GM19328 (cell line): ENCODE measurements around the gene CCL27.

ENCODE experiments used
- ATAC-seq: cut with Tn5 transposase; IDR thresholded peaks from one replicate; pipeline ENCODE4 v1.9.1; 2021; ENCODE audit warnings: mild to moderate bottlenecking, moderate library complexity; ENCODE audit not compliant: unreplicated experiment

The CCL27 gene

GRCh38 chr9:34685591-34685990, 23.1 kb upstream of the CCL27 start:
- ATAC-seq, result no peak

- ATAC-seq, result no peak
These were observed 22.4 kb upstream of the CCL27 start for GRCh38 chr9:34684816-34685215.

DNA sequence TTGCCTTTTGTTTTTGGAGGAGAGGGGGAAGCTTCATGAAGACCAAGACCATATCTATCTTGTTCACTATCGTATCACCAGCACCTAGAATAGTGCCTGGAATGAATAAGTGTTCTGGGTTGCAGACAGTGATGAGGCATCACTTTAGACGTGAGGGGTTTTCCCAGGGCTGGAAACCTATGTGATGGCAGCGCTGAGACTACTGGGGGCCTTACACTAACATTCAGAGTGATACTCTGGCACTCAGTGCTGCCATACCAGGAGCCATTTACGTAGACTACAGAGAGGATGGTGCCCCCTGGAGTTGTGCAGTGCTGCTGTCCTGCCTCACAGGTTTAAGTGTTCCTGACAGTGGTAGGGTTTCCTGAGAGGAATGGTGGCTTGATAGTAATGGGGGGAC, 21.7 kb upstream of the CCL27 start:
- no peak for ATAC-seq

DNA sequence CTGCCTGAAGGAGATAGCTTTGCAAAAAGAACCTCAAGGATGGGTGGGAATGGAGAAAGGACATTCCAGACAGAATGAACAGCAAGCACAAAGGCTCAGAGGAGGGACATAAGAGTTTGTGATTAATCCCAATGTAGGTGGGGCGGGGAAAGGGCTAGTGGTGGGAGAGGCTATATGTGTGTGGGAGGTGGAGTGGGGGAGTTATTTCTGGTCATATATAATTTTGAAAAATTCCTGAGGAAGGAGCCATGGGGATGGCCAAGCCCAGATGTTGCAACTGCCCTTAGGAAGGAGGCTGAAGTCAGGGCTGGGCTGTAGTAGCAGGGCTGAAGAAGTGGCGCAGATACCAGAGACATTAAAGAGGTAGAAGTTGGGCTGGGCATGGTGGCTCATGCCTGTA, 13.4 kb upstream of the CCL27 start:
- no peak for ATAC-seq

GRCh38 chr9:34675048-34675714, 12.7 kb upstream of the CCL27 start:
- no peak for ATAC-seq

DNA sequence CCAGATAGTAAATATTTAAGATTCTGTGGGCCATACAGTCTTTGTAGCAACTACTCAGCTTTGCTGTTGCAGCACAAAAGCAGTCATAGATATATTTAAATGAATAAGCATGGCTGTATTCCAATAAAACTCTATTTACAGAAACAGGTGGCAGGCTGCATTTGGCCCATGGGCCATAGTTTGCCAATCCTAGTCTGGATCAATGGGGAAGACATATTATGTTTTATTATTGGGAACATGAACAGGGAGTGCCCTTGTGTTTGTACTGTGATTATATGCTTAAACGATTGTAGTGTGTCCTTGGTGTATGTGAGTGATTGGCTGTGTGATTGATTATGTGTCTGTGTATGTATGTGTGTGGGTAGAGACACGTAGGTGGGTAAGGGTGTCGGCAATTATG, 12.0 kb upstream of the CCL27 start:
- ATAC-seq, result no peak

- no peak for ATAC-seq
These were observed 8.8 kb upstream of the CCL27 start for GRCh38 chr9:34671307-34671706.

DNA sequence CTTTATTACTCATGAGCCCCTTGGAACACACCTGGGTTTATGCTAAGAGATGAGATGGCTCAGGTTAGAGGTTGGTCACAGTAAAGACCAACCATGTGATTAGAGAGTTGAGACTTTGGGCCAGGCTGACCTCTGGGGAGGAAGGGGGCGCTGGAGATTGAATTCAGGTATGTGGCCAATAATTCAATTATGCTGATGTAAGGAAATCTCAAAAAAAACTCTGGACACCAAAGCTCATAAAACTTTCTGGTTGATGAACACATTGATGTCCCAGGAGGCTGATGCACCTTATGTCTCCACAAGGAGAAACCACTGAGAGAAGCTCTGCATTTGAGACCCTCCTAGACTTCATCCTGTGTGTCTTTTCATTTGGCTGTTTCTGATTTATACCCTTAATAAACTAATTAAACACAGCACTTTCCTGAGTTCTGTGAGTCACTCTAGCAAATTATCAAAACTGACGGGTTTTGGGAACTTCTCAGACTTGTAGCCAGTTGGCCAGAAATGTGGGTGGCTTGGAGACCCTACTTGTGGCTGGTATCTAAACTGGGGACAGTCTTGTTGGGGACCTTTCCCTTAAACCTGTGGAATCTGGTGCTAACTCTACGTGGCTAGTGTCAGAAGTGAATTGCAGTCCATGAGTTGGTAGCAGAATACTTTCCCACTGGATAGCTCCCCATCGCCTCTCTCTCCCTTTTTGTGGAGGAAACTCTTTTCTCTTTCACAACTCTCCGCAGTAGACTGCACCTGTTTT, 7.5 kb upstream of the CCL27 start:
- ATAC-seq, result no peak

DNA sequence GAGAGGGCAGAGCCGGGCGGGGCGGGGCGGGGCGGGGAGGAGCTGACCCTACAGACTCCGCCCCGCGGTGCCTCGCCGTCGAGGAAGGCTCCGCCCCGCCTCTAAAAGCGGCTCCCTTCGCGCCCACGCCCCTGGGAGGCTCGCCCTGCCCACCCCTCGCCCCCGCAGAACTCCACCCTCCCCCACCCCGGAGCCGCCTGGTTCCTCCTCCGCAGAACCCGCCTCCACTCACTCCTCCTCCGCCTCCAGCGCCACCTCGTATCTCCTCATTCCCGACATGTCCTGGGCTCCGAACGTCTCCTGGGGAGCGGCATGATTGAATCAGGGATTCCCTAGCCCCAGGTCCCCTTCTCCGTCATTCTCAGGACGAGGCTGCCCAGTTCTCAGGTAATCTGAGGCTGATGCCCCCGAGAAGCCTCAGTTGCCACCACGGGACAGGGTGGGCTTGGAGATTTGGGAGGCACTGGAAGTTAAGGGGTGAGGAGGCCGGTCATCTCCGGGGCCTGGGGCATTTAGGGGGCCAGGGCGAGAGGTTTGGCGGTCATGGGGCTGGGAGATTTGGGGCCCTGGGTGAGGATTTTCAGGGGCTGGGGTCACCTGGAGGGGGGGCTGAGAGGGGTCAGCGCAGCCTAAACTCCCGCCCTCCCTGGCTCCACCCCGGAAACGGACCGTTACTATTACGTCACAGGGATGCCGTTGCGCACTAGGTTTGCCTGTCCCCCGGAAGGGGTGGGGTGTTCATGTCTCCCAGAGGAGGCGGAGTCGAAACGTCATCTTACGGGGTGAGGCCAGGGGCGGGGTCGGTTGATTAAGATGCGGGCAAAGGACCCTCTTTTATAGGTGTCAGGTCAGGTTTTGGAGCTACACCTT, 3.2 kb upstream of the CCL27 start:
- peak; percentile 67 for ATAC-seq

DNA sequence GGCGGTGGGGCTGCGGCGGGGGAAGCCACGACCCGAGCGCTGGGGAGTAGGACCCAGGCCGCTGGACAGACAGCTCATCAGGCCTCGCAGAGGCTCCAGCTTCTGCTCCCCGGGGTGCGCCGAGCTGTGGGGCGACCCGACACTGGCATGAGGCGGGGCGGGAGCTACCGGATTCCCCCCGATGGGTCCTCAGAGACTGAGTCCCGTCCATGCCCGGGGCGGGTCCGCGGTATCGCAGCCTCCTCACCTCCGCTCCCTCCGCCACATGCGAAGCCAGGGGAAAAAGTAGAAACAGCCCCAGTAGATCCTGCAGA, 2.6 kb upstream of the CCL27 start:
- no peak for ATAC-seq

- peak; percentile 41 for ATAC-seq
These were observed 2.0 kb upstream of the CCL27 start for GRCh38 chr9:34664281-34665066.

- ATAC-seq, result no peak
These were observed 797 bp upstream of the CCL27 start for GRCh38 chr9:34663303-34663605.

DNA sequence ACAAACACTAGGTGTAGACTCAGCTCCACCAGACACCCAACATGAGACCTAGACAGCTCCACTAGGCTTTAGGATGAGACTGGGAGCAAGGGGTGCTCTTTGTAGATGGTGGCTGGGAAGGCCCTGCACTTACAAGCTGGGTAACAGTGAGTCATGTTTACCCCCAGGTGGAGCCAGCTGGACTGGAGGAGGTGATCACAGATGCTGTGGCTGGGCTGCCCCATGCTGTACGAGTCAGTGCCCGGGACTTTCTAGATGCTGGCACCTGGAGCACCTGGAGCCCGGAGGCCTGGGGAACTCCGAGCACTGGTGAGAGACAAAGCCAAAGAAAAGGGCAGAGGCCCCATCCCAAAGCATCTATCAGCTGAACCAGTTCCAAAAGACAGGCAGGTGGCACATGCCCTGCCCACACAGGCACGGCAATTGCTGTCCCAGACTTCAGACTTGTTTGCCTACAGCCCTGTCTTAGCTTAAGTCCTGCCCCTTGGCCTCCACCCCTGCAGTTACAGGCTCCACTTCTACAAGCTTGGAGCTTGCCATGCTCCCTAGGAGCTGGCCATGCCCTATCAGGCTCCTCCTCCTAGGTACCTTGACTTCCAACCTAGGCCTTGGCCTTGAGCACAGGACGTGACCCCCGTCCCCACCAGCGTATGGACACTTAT, 2.7 kb downstream of the CCL27 start:
- no peak for ATAC-seq

- no peak for ATAC-seq
These were observed 4.0 kb downstream of the CCL27 start for GRCh38 chr9:34658461-34658860.

- no peak for ATAC-seq
These were observed 5.5 kb downstream of the CCL27 start for GRCh38 chr9:34656992-34657391.

DNA sequence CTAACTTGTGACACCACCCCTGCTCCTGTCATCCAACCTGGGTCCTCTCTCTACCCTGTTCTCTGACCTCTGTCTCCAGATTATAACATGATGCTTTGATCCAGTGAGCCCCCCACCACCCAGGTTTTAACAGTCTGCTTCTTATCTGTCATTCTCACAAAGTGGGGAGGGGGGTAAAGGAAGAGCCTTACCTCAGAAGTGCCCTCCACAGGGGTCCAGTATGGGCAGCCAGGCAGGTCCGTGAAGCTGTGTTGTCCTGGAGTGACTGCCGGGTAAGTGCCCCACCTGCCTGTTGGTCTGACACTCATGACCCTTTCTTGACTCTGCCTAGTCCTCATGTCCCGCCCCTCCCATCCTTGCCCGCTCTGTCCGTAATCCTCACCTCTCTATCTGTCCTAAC, 7.1 kb downstream of the CCL27 start:
- ATAC-seq, result no peak

DNA sequence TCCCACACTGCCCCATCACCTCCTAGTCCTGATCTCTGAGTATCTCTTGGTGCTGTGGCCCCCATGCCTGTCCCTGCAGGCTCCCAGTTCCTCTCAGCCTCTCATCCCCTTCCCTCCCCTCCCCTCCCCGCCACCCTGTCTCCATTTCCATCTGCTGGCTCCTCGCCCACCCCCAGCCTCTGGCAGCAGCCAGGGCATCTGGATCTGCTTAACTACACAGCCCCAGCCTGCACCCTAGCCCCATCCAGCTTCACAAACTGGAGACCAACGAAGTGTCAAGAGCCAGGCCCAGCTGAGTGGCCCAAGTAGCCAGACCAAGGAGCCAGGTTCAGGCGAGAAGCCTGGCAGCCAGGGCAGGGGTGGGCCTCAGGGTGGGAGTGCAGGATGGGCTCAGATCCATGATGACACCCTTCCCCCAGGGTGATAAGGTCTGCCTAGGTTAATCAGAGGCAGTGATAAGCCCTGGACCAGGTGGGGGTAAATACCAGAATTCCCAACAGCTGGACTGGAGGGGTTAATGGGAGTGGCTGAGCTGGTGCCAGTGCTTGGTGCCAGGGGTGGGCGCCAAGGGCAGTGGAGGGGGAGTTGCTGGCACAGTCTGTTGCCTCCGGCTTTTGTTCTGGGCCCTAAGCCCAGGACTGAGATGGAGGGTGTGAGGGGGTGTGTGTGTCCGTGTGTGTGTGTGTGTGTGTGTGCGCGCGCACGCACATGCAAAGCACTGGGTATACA, 8.0 kb downstream of the CCL27 start:
- ATAC-seq, result no peak

DNA sequence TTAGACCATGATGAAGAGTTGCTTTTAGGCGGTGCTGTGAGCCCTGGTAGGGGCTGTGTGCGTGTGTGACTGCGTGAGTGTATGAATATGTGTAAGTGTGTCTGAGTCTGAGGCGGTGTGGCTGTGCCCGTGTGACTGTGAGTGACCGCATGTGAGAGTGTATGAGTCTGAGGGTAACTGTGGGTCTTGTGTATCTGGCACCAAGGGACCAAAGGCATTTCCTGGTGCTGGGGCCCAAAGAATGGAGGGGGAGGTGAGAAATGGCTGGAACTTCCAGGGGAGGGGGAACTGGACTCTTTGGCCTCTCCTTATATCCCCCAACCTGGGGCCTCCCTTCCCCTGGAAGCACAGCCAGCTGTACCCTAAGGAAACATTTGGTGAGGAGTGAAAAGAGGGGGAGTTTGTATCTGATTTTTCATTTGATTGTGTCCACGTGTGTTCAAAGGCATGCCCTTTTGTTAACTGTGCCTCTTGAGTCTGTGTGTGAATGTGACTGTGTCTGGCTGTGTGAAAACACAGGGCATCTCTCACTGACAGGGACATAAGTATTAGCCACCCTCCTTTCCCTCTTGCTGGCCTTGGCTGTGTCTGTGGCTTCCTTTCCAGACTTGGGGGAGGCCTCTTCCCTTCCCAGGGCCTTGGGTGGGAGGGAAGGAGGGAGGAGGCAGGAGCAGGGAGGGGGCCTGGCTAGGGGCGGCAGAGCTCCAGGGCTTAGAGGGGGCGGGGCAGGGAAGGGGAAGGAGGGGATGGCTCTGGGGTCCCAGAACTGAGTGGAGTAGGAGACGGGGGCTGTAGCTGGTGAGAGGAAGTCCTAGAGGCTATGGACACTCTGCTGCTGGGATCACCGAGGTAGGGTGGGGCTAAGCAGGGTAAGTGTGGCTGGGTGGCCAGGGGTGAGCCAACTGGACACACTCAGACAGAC, 9.0 kb downstream of the CCL27 start:
- no peak for ATAC-seq

DNA sequence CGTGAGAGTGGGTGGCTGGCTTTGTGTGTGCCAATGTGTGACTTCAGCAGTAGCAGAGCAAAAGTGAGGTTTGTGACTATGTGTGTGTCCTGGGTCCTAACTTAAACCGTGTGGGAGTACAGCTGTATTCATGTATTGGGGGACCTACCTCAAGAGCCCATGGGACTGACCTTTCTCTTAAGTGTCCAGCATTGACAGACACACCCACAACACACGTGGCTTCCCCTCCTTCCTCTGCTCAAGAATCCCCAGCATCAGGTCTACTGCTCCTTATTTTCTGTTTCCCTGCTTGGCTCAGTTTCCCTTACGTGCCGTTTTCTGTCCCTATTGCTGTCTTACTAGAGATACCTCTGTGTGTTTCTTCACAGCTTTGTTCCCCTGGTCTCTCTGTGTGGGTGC, 9.9 kb downstream of the CCL27 start:
- no peak for ATAC-seq
